Activated naive CD4-positive, alpha-beta T cell treated with anti-CD3 and anti-CD28 coated beads, Interleukin-2, amount 50 U/mL, for 16 hours (primary cell): ENCODE data around the gene FEN1.

Source experiments
- DNase-seq: peaks from one replicate; pipeline ENCODE4 v3.0.0-alpha.2; 2020

FEN1 gene

GRCh38 chr11:61795876-61796526 is 3.3 kb downstream of the FEN1 start:
- DNase-seq = no peak

- peak; percentile 67 for DNase-seq
Measured at GRCh38 chr11:61797263-61797944, 4.7 kb downstream of the FEN1 start.

- no peak for DNase-seq
Measured at GRCh38 chr11:61799665-61800284, 7.1 kb downstream of the FEN1 start.

GRCh38 chr11:61800331-61801281 is 7.9 kb downstream of the FEN1 start:
- DNase-seq = no peak

GRCh38 chr11:61802605-61803004 is 9.9 kb downstream of the FEN1 start:
- no peak for DNase-seq

GRCh38 chr11:61803889-61804647 is 11.4 kb downstream of the FEN1 start:
- no peak for DNase-seq

- DNase-seq = no peak
Measured at GRCh38 chr11:61805146-61805545, 12.4 kb downstream of the FEN1 start.

- no peak for DNase-seq
Measured at GRCh38 chr11:61806785-61807184, 14.1 kb downstream of the FEN1 start.

GRCh38 chr11:61810671-61811175 is 18.0 kb downstream of the FEN1 start:
- no peak for DNase-seq

GRCh38 chr11:61811831-61812230 is 19.1 kb downstream of the FEN1 start:
- DNase-seq = no peak

GRCh38 chr11:61812736-61813411 is 20.2 kb downstream of the FEN1 start:
- DNase-seq = no peak

- DNase-seq = no peak
Measured at GRCh38 chr11:61814247-61814957, 21.7 kb downstream of the FEN1 start.

GRCh38 chr11:61814958-61815789 is 22.5 kb downstream of the FEN1 start:
- DNase-seq = peak; percentile 25

- DNase-seq = peak; percentile 67
Measured at GRCh38 chr11:61815790-61816735, 23.4 kb downstream of the FEN1 start.

- peak; percentile 76 for DNase-seq
Measured at GRCh38 chr11:61816736-61817455, 24.2 kb downstream of the FEN1 start, which contains the start of gene FADS1. Gene FADS1 (minus strand): TSS chr11:61817003. CDS start chr11:61816929, 74 bp downstream.

GRCh38 chr11:61817471-61818202 is 24.9 kb downstream of the FEN1 start:
- DNase-seq = no peak

GRCh38 chr11:61820174-61820573 is 27.5 kb downstream of the FEN1 start:
- DNase-seq = no peak
